Measurements from ENCODE around the gene MYO1D.

MYO1D gene

DNA sequence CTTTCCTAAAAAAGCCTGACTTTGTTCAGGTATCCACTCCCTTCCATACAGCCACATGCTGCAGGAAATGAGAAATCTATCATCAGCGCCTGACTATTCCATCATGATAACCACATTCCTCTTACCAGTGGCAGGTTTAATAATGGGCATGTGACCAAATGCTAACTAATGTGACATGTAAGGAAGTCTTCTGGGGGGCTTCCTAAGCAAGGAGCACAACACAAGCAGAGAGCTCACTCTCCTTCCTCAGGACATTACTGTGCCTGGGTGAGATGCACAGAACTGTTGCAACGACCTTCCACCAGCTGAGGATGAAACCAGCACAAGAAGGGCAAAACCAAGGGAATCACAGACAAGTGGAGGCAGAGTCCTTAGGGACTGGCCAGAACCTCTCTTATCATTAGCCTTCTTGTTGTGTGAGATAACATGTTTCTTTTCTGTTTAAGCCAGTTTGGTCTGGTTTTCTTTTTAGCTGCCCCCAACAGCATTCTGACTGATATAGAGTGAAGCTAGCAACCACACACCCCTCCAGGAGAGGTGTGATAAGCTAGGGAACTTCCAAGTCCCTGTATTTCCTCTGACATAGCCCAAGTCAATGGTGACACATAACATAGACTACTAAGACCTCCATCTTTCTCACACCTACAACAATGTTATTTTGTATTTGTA lies 16.9 kb downstream of the MYO1D start:
- Histone ChIP-seq H3K36me3 (ENCODE audit: control insufficient read depth in 2 of 2, insufficient read depth in 2 of 2, low read length in 2 of 2) (no peaks in the 10 kb centered on the region), H3K9me3 (ENCODE audit: control insufficient read depth in 2 of 2, low read length in 2 of 2) (no peaks in the 10 kb centered on the region), H3K4me3 (ENCODE audit: low read length in 2 of 2) (no peak overlapping the region), H3K27me3 (ENCODE audit: control insufficient read depth in 1 of 2, insufficient read depth in 2 of 2, low read length in 2 of 2) (no peaks in the 10 kb centered on the region), H3K27ac (ENCODE audit: low read length) (no peak overlapping the region), H3K9ac (ENCODE audit: low read length in 2 of 2) (no peak overlapping the region), H3K4me1 (ENCODE audit: control insufficient read depth, insufficient read depth, low read length) (no peaks in the 10 kb centered on the region)

DNA sequence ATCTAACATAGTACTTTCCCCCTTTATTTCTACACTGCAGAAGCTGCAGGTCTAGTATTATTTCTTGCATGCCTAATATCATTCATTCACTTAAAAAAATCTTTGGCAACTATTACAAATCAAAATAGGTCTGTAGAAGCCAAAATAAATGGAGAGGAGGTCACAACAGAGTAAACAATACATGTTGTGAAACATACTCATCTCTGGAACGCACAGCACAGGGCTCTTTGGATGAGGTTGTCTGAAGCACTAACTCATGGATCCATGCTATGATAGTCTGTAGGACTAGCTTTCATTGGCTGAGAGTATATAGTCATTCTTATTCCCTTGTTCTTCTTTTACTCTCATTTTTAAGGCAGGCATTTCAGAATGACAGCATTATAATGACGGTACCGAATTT lies 21.3 kb downstream of the MYO1D start:
- no peak overlapping the region for H3K9ac ChIP-seq (ENCODE audit: low read length in 2 of 2)
- no peaks in the 10 kb centered on the region for H3K9me3 ChIP-seq (ENCODE audit: control insufficient read depth in 2 of 2, low read length in 2 of 2)
- H3K4me3 ChIP-seq (ENCODE audit: low read length in 2 of 2): no peak overlapping the region
- no peaks in the 10 kb centered on the region for H3K4me1 ChIP-seq (ENCODE audit: control insufficient read depth, insufficient read depth, low read length)
- no peaks in the 10 kb centered on the region for H3K36me3 ChIP-seq (ENCODE audit: control insufficient read depth in 2 of 2, insufficient read depth in 2 of 2, low read length in 2 of 2)
- H3K27ac ChIP-seq (ENCODE audit: low read length): no peak overlapping the region
- H3K27me3 ChIP-seq (ENCODE audit: control insufficient read depth in 1 of 2, insufficient read depth in 2 of 2, low read length in 2 of 2): no peaks in the 10 kb centered on the region

DNA sequence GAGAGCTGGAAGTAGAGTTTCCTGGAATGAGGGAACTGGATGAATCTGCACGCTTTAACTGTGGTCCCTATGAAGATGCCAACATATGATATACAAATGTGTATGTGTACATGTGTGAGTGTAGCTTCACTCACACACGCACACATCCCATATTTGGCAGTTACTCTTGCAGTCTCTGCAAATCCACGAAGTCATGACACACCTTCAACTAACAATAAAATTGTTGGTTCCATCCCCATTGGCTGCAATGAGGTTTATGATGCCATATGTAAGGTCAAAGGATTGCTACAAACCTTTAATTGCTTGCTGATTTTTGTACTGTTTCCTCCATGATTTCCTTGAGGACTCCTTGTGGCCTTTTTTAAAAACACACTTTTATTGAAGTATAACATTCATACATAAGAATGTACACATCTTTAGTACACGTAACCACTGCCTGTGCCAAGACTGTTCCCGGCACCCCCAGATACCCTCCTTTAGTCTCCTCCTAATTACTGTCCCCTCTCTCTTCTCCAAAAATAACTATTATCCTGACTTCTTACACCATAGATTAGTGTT lies 22.0 kb downstream of the MYO1D start:
- Histone ChIP-seq H3K36me3 (ENCODE audit: control insufficient read depth in 2 of 2, insufficient read depth in 2 of 2, low read length in 2 of 2) (no peaks in the 10 kb centered on the region), H3K27ac (ENCODE audit: low read length) (no peak overlapping the region), H3K9me3 (ENCODE audit: control insufficient read depth in 2 of 2, low read length in 2 of 2) (no peaks in the 10 kb centered on the region), H3K4me3 (ENCODE audit: low read length in 2 of 2) (no peak overlapping the region), H3K4me1 (ENCODE audit: control insufficient read depth, insufficient read depth, low read length) (no peaks in the 10 kb centered on the region), H3K27me3 (ENCODE audit: control insufficient read depth in 1 of 2, insufficient read depth in 2 of 2, low read length in 2 of 2) (no peaks in the 10 kb centered on the region), H3K9ac (ENCODE audit: low read length in 2 of 2) (no peak overlapping the region)

GRCh38 chr17:32854207-32854606 lies 22.7 kb downstream of the MYO1D start:
- H3K4me1 ChIP-seq (ENCODE audit: control insufficient read depth, insufficient read depth, low read length): no peaks in the 10 kb centered on the region
- no peaks in the 10 kb centered on the region for H3K36me3 ChIP-seq (ENCODE audit: control insufficient read depth in 2 of 2, insufficient read depth in 2 of 2, low read length in 2 of 2)
- H3K9me3 ChIP-seq (ENCODE audit: control insufficient read depth in 2 of 2, low read length in 2 of 2): no peaks in the 10 kb centered on the region
- H3K27me3 ChIP-seq (ENCODE audit: control insufficient read depth in 1 of 2, insufficient read depth in 2 of 2, low read length in 2 of 2): no peaks in the 10 kb centered on the region
- H3K27ac ChIP-seq (ENCODE audit: low read length): no peak overlapping the region
- H3K9ac ChIP-seq (ENCODE audit: low read length in 2 of 2): no peak overlapping the region
- no peak overlapping the region for H3K4me3 ChIP-seq (ENCODE audit: low read length in 2 of 2)

DNA sequence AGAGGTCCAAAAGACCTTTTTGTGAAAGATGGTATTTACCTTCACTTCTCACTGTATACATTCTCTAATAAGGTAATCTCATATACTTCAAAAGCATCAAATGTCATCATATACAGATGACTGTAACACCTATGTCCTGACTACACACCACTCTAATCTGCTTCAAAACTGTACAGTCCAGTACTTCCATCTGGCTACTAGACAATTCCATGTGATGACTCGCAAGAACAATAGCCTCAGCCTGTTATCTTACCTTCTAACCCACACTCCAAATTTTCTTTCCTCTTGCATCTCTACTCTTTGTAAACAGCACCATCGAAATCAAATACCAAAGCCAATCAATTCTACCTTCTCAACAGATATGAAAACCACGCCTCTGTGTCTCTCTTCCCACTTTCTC lies 24.1 kb downstream of the MYO1D start:
- Histone ChIP-seq H3K27me3 (ENCODE audit: control insufficient read depth in 1 of 2, insufficient read depth in 2 of 2, low read length in 2 of 2) (no peaks in the 10 kb centered on the region), H3K9me3 (ENCODE audit: control insufficient read depth in 2 of 2, low read length in 2 of 2) (no peaks in the 10 kb centered on the region), H3K4me1 (ENCODE audit: control insufficient read depth, insufficient read depth, low read length) (no peaks in the 10 kb centered on the region), H3K9ac (ENCODE audit: low read length in 2 of 2) (no peak overlapping the region), H3K36me3 (ENCODE audit: control insufficient read depth in 2 of 2, insufficient read depth in 2 of 2, low read length in 2 of 2) (no peaks in the 10 kb centered on the region), H3K27ac (ENCODE audit: low read length) (no peak overlapping the region), H3K4me3 (ENCODE audit: low read length in 2 of 2) (no peak overlapping the region)

DNA sequence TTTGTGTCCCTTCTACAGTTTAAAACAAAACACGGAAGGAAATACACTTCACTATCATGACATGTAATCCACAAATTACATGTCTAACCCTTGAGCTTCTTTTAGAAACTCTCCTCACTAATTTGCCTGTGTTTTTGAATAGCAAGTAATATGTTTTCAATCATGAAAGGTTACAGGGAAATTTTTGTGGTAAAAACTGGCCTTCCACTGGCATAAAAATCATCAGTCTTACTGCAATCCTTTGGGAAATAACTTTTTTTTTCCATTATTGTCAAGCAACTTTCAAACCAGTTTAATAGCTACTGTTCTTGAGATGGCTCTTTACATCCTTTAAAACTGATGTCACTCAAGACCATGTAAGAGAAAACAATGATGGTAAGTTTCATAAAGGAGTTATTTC lies 27.0 kb downstream of the MYO1D start:
- no peaks in the 10 kb centered on the region for H3K9me3 ChIP-seq (ENCODE audit: control insufficient read depth in 2 of 2, low read length in 2 of 2)
- no peaks in the 10 kb centered on the region for H3K36me3 ChIP-seq (ENCODE audit: control insufficient read depth in 2 of 2, insufficient read depth in 2 of 2, low read length in 2 of 2)
- no peaks in the 10 kb centered on the region for H3K27me3 ChIP-seq (ENCODE audit: control insufficient read depth in 1 of 2, insufficient read depth in 2 of 2, low read length in 2 of 2)
- H3K27ac ChIP-seq (ENCODE audit: low read length): no peak overlapping the region
- no peak overlapping the region for H3K4me3 ChIP-seq (ENCODE audit: low read length in 2 of 2)
- H3K9ac ChIP-seq (ENCODE audit: low read length in 2 of 2): no peak overlapping the region
- H3K4me1 ChIP-seq (ENCODE audit: control insufficient read depth, insufficient read depth, low read length): no peaks in the 10 kb centered on the region

DNA sequence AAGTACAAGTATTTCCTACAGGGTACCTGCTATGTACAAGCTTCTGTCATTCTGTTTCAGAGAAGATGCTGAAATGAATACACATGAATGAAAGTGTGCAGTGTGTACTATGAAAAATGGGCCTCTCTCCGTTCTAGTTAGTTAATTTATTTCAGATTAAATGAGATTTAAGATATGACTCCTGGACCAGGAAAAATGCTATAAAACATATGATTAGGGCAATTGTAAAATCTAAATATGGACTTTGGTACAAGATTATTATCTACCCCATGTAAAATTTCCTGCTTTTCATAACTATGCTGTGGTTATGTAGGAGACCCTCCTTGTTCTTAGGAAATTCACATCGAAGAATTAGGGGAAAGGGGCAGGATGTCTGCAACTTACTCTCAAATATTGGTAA lies 28.9 kb downstream of the MYO1D start:
- Histone ChIP-seq H3K4me1 (ENCODE audit: control insufficient read depth, insufficient read depth, low read length) (no peaks in the 10 kb centered on the region), H3K36me3 (ENCODE audit: control insufficient read depth in 2 of 2, insufficient read depth in 2 of 2, low read length in 2 of 2) (no peaks in the 10 kb centered on the region), H3K27me3 (ENCODE audit: control insufficient read depth in 1 of 2, insufficient read depth in 2 of 2, low read length in 2 of 2) (no peaks in the 10 kb centered on the region), H3K9me3 (ENCODE audit: control insufficient read depth in 2 of 2, low read length in 2 of 2) (no peaks in the 10 kb centered on the region), H3K9ac (ENCODE audit: low read length in 2 of 2) (no peak overlapping the region), H3K27ac (ENCODE audit: low read length) (no peak overlapping the region), H3K4me3 (ENCODE audit: low read length in 2 of 2) (no peak overlapping the region)

- Histone ChIP-seq H3K4me1 (ENCODE audit: control insufficient read depth, insufficient read depth, low read length) (no peaks in the 10 kb centered on the region), H3K4me3 (ENCODE audit: low read length in 2 of 2) (no peak overlapping the region), H3K9me3 (ENCODE audit: control insufficient read depth in 2 of 2, low read length in 2 of 2) (no peaks in the 10 kb centered on the region), H3K27ac (ENCODE audit: low read length) (no peak overlapping the region), H3K9ac (ENCODE audit: low read length in 2 of 2) (no peak overlapping the region), H3K36me3 (ENCODE audit: control insufficient read depth in 2 of 2, insufficient read depth in 2 of 2, low read length in 2 of 2) (no peaks in the 10 kb centered on the region), H3K27me3 (ENCODE audit: control insufficient read depth in 1 of 2, insufficient read depth in 2 of 2, low read length in 2 of 2) (no peaks in the 10 kb centered on the region)
Measured at GRCh38 chr17:32846143-32846542, 30.8 kb downstream of the MYO1D start.

DNA sequence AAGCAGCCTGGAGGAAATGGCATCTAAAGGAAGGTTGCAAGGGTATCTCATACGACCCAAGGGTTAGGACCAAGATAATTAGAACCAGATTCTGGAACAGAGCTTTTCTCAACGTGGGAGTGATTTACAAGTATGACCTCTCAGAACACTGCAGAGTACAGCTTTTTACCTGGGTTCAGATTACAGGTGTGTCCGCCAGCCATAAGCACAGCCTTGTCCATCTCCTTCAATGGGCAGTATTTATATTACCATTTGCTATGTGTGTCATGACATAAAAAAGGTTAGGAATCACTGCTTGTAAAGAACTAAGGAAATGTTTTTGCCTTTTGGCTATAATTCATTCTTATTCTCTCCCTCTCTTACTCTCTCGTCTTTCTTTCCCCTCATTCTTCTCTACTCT lies 36.7 kb downstream of the MYO1D start:
- no peaks in the 10 kb centered on the region for H3K36me3 ChIP-seq (ENCODE audit: control insufficient read depth in 2 of 2, insufficient read depth in 2 of 2, low read length in 2 of 2)
- no peak overlapping the region for H3K9ac ChIP-seq (ENCODE audit: low read length in 2 of 2)
- H3K27me3 ChIP-seq (ENCODE audit: control insufficient read depth in 1 of 2, insufficient read depth in 2 of 2, low read length in 2 of 2): no peaks in the 10 kb centered on the region
- H3K4me1 ChIP-seq (ENCODE audit: control insufficient read depth, insufficient read depth, low read length): no peaks in the 10 kb centered on the region
- H3K27ac ChIP-seq (ENCODE audit: low read length): no peak overlapping the region
- no peaks in the 10 kb centered on the region for H3K9me3 ChIP-seq (ENCODE audit: control insufficient read depth in 2 of 2, low read length in 2 of 2)
- no peak overlapping the region for H3K4me3 ChIP-seq (ENCODE audit: low read length in 2 of 2)

DNA sequence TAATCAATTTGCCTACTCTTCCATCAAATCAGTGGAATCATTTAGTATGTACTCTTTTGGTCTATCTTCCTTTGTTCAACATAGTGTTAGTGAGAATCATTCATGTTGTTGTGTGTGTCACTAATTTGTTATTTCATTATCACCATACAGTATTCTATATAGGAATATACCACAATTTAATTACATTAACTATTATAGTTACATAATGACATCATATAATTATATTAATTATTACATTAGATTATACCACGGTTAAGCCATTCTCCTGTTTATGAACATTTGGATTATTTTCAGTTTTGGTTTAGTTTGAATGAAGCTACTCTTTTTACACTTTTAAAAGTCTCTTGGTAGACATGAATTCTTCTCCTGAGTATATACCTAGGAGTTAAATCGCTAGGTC lies 40.4 kb downstream of the MYO1D start:
- Histone ChIP-seq H3K36me3 (ENCODE audit: control insufficient read depth in 2 of 2, insufficient read depth in 2 of 2, low read length in 2 of 2) (no peaks in the 10 kb centered on the region), H3K27me3 (ENCODE audit: control insufficient read depth in 1 of 2, insufficient read depth in 2 of 2, low read length in 2 of 2) (no peaks in the 10 kb centered on the region), H3K9ac (ENCODE audit: low read length in 2 of 2) (no peak overlapping the region), H3K4me3 (ENCODE audit: low read length in 2 of 2) (no peak overlapping the region), H3K9me3 (ENCODE audit: control insufficient read depth in 2 of 2, low read length in 2 of 2) (no peaks in the 10 kb centered on the region), H3K27ac (ENCODE audit: low read length) (no peak overlapping the region), H3K4me1 (ENCODE audit: control insufficient read depth, insufficient read depth, low read length) (no peaks in the 10 kb centered on the region)

GRCh38 chr17:32835291-32835761 lies 41.6 kb downstream of the MYO1D start:
- Histone ChIP-seq H3K9me3 (ENCODE audit: control insufficient read depth in 2 of 2, low read length in 2 of 2) (no peaks in the 10 kb centered on the region), H3K4me1 (ENCODE audit: control insufficient read depth, insufficient read depth, low read length) (no peaks in the 10 kb centered on the region), H3K4me3 (ENCODE audit: low read length in 2 of 2) (no peak overlapping the region), H3K27me3 (ENCODE audit: control insufficient read depth in 1 of 2, insufficient read depth in 2 of 2, low read length in 2 of 2) (no peaks in the 10 kb centered on the region), H3K36me3 (ENCODE audit: control insufficient read depth in 2 of 2, insufficient read depth in 2 of 2, low read length in 2 of 2) (no peaks in the 10 kb centered on the region), H3K9ac (ENCODE audit: low read length in 2 of 2) (no peak overlapping the region), H3K27ac (ENCODE audit: low read length) (no peak overlapping the region)
